Tongue (tissue), 3 donors: ENCODE measurements around the gene ZNF610. TPM values are rescaled to one million over a fixed set of nuclear protein-coding genes. Genes with fewer than 3 reads are reported as not detected.

Source experiments
- DNase-seq: peaks from one replicate; pipeline ENCODE4 v3.0.0-alpha.2; 2015
- small RNA-seq: library from RNA; depleted of rRNA; stranded (forward); fragments of <200 nt; gene quantifications from one replicate; pipeline ENCODE3, GENCODE V24; 2014; ENCODE audit warnings: low replicate concordance
- total RNA-seq: library from RNA; depleted of rRNA; stranded (reverse); fragments of >200 nt; gene quantifications from one replicate; pipeline ENCODE4 v1.2.3, GENCODE V29; 2014

The ZNF610 gene
- total RNA-seq, 1 donor from 2014 or later = 8.9 TPM

- no peak for DNase-seq
Measured at GRCh38 chr19:52398081-52398441, 62.0 kb downstream of the ZNF610 start.

- no peak for DNase-seq
Measured at GRCh38 chr19:52410276-52410675, 74.2 kb downstream of the ZNF610 start.

GRCh38 chr19:52415711-52416110 is 79.7 kb downstream of the ZNF610 start:
- no peak for DNase-seq

Small RNA genes lying within 50 kb of the gene (small RNA-seq; reads per million reads assigned to genes)
- gene AC010332.1 = not detected

Other genes with a start within 250 kb of the ZNF610 start
- gene ZNF841, start 240.5 kb upstream of the ZNF610 start, total RNA-seq = 26.3 TPM
- 12.8 TPM for gene ZNF616, start 196.3 kb upstream of the ZNF610 start, total RNA-seq
- gene ZNF836, start 164.6 kb upstream of the ZNF610 start, total RNA-seq = 10.6 TPM
- gene PPP2R1A, start 146.2 kb upstream of the ZNF610 start, total RNA-seq = 193 TPM
- gene ZNF766, start 66.7 kb upstream of the ZNF610 start, total RNA-seq = 19.9 TPM
- gene ZNF480, start 39.1 kb upstream of the ZNF610 start, total RNA-seq = 7.2 TPM
- gene ZNF880, start 33.7 kb downstream of the ZNF610 start, total RNA-seq = 27.4 TPM
- 28.6 TPM for gene ZNF528, start 61.6 kb downstream of the ZNF610 start, total RNA-seq
- gene ZNF534, start 92.9 kb downstream of the ZNF610 start, total RNA-seq = not detected
- 7.0 TPM for gene ZNF578, start 117.3 kb downstream of the ZNF610 start, total RNA-seq
- gene ZNF808, start 191.4 kb downstream of the ZNF610 start, total RNA-seq = 48.0 TPM
- 17.7 TPM for gene ZNF701, start 234.0 kb downstream of the ZNF610 start, total RNA-seq